Suppressor macrophage (primary cell): ENCODE data around the gene MATN4.

ENCODE experiments used
- DNase-seq, 4 experiments: peaks; one replicate each; pipeline ENCODE4 v3.0.0-alpha.2; 2020 to 2022

The MATN4 gene

DNA sequence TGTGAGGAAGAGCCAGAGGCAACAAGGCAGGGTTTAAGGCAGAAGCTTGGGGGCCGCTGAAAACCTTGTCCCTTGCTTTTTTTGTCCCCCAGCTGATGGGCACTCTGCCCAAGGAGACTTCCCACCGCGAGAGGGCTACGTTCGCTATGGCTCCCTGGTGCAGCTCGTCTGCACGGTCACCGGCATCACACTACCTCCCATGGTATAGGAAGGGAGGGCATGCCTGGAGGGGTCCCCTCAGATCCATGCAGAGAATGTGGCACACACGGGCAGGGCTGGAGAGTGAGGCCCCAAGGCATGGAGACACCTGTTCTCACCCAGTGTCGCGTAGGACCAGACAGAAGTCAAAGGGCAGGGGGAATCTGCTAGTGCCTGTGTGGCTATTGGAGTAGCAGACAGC is 5.8 kb upstream of the MATN4 start:
- DNase-seq = no peak

DNA sequence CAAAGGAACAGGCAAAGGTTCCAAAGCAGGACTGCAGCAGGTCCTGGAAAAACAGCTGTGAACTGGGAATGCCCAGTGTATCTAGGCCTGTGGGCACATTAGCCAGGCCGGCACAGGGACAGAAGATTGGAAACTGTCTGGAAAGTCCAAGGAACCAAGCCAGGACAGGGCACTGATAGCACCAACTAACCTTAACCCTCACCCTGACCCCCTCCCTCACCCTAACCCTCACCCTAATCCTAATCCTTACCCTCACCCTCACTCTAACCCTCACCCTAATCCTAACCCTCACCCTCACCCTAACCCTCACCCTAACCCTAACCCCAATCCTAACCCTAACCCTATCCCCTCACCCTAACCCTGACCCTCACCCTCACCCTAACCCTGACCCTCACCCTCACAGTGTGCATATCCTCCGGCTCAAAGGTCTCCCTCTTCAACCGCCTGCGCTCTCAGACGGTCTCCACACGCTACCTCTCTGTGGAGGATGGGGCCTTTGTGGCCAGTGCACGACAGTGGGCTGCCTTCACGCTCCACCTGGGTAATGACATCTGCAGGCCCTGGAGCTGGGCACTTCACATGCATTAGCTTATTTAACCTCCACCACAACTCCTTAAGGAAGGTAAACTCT is 5.1 kb upstream of the MATN4 start:
- DNase-seq = no peak

DNA sequence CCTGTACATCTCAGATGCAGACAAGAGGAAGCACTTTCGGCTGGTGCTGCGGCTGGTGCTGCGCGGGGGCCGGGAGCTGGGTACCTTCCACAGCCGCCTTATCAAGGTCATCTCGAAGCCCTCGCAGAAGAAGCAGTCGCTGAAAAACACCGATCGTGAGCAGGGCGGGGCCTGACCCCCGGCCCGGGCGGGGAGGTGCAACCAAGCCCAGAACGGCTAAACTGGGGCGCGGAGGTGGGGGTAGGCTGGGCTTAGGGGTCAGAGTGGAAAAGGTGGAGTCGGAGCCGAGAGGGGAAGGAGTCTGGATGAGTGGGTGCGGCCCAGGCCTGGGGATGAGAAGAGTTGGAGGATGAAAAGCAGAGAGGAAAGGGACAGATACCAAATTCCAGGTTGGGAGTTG is 4.1 kb upstream of the MATN4 start:
- DNase-seq = no peak

DNA sequence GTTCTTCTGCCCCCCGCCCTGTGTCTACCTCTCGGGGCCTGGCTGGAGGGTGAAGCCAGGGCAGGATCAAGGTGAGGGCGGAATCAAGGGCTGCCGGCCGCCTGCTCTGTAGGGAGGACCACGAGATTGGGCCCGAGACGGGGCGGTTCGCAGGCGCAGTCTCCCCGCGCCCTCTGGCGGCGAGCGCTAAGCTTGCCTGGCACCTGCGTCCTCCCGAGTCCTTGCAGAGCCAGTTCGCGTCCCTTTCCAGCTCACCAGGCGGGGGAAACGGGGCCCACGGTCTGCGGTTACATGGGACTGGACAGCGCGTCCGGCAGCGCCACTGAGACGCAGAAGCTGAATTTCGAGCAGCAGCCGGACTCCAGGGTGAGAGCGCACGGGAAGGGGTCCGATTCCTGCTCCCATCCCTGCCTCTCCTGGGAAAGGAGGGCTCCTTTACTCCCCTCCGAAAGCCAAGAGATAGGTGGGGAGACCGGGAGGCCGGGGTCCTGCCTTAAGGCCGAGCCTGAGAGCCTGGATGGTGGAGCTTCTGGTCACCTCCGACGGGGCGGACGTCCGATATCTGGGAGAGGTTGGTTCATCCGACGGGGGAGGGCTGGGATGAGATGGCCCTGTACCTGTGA is 3.6 kb upstream of the MATN4 start:
- DNase-seq = peak; percentile 63 to 86 (median 75)

DNA sequence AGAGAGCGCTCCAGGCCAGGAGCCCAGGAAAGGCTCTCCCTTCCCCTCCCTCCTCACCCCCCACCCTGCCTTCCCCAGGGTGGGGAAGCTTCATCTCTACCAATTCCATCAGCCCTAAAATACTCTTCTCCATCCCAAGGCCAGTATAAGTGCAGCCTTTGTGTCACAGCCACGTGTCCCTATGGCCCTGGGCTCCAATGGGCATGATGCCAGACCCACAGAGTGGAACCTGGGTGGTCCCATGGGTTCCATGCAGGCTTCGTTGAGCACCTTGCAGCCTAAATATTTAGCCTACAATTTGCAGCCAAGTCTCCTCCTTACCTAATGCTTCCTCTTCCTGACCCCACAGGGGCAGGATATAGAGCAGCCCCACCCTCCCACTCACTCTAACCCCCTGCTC is 976 bp upstream of the MATN4 start:
- DNase-seq = no peak

DNA sequence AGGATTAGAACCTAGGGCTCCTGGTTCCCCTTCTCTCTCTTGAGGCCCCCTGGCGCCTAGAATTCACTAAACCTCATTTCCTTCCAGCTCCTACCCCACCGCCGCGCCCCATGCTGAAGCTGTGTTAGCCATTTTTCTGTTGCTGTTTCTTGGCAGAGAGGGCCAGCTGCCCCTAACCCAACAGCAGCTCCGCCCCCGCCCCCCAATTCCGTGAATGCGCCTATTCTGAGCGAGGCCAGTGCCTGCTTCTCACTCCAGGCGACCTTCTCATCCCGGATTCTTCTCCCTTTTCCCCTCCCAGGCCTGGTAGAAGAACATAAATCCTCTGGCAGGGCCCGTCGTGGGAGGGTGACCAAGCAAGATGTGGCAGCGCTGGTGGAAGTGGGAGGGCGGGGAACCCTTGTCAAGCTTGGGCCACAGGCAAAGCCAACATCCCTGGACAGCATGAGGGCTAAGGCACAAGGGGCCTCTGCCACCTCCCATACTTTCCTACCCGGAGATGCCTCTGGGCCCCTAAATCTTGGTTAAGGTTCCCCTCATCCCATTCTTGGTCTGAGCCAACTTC is 941 bp downstream of the MATN4 start:
- DNase-seq = no peak

DNA sequence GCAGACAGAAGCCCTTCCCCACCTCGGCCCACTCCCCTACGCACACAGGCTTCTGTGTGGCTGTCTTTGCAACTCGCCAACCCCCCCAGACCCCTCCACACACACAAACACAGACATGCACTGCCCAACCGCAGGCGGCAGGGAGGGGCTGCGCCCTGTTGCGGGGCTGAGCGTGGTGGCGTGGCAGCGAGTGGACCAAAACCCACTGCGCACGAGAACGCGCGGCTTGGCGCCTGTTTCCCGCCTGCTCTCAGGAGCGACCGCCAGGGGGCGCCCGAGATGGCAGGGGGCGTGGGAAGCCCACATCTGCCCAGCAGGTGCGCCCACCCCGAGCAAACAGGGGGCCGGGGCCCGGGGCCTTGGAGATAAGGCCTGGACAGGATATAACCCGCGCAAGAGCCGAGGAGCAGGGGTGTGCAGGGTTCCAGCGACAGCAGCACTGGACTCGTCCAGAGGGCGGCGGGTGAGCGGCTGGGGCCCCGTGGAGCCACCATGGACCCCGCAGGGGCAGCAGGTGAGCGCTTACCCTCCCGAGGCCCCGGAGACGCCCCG is 1.6 kb downstream of the MATN4 start, which contains the start of gene RBPJL:
TSS of gene RBPJL (plus strand) at position 410 of the 552 bp plus-strand sequence. CDS start at position 493, 83 bp downstream.
- peak in 3 of 4 experiments; percentile 47 to 66 (median 54) for DNase-seq

DNA sequence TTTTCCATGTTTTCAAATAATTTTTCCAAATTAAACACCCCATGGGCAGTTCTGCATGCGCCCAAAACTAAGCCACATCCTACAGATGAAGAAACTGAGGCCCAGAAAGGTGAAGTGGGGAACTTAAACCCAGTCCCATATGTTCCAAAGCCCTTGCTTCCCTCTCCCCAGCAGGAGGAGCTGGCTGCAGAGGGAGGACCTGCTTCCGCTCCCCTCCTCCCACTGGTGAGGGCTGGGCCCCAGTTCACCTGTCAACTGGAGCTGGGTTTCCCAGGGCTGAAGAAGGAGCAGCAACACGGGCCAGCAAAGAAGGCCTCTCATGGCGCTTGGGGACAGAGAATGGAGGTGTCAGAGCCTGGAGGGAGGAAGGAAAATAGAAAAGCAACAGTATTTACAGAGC is 2.8 kb downstream of the MATN4 start:
- DNase-seq = no peak

DNA sequence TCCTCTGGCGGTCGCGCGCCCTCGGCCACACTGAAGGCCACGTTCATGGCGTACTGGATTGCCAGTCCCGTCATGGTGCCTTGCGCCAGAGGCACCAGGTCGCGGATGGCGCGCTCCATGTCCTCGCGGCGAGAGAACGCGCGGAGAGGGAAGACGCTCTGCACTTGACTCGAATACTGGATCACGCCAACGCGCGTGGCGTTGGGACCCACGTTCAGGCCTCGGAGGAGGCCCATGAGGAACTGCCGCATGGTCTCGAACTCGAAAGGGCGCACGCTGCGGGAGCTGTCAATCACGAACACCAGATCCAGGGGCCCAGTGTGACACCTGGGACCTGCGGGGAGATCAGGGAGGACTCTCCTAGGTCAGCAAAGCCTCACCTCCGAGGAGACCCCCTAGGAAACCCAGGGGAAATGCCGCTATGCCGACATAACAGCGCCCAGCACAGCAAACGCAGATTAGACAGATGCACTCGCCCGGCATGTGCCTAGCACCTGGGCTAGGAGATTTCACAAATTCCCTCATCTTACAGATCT is 3.6 kb downstream of the MATN4 start:
- no peak for DNase-seq

DNA sequence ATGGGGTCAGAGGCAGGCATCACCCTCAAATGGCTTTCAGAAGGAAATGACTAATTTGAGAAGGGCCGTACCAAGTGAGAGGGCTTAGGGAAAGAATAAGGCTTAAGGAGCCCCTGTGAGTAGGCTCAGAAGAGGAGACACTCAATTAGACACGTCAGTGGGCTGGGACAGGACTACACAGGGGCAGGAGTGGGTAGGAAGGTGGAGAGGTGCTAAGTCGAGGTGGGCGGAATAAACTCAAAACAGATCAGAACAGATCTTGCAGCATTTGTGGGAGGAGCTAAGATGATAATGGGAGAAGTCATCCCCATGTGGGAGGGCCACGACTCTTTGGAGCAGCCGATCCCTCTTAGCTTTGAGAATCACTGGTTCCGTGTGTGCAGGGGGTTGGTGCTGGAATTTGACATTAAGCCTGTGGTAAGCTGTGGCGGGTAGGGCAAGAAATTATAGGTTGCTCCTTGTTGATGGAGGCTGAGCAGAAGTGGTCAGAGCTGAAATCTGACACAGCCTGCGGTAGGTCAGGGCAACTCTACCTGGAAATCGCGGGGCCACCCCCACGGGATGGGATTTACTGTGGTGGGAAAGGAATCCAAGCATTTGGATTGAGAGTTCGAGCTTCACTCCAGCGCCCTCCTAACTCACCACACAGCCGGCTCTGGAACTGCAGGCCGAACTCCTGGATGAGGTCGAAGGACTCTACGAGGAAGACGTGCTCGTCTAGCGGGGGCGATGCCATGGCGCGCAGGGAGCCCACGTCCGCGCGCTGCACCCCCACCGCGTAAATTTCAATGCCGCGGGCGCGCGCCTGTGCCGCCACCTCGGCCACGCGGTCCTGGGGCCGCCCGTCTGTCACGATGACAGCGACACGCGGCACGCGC is 4.3 kb downstream of the MATN4 start:
- no peak for DNase-seq

DNA sequence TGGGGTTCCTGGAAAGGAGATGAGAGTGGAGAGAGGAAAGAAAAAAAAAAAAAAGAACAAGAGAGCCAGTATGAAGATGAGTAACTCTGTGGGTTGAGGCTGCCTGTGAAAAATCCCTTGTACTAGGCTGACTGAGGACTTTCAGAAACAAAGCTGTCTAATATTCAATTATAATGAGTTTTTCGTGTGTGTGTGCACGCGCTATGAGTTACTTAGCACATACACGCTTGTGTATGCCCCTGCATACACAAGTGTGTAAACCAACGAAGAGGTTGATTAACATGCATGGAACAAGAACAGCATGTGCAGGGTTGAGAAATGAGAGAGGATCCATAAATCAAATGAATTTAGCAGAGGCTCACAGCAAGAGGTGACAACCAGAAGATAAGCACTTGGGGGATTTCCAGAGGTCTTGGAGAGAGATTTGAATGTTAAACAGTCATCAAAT is 6.3 kb downstream of the MATN4 start:
- no peak for DNase-seq

DNA sequence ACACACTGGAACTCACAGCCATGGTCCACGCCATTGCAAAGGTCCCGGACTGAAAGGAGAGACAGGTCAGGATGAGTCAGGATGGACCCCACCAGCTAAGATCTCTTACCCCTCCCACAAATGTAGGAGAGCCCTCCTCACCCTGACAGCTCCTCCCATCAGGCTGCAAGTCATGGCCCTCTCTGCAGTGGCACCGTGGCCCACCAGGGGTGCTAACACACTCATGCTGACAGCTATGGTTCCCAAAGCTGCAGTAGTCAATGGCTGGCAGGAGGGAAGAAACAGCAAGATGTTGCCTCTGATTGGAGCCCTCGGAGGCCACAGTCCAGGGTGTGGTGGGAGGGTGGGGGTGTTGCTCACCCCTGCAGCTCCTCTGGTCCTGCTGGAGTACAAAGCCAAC is 7.1 kb downstream of the MATN4 start:
- DNase-seq = peak in 3 of 4 experiments; percentile 37 to 60 (median 41)

DNA sequence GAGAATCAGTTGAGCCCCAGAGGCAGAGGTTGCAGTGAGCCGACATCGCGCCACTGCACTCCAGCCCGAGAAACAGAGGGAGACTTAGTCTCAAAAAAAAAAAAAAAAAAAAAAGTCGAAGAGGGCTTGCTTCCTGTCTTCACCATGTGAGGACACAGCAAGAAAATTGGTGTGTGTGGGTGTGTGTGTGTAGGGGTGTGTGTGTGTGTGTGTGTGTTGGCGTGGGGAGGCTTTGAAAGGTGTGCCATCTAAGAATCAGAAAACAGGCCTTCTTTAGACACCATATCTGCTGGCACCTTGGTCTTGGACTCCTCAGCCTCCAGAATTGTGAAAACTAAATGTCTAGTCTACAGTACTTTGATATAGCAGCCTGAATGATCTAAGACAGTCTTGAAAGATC is 8.3 kb downstream of the MATN4 start:
- DNase-seq = no peak

DNA sequence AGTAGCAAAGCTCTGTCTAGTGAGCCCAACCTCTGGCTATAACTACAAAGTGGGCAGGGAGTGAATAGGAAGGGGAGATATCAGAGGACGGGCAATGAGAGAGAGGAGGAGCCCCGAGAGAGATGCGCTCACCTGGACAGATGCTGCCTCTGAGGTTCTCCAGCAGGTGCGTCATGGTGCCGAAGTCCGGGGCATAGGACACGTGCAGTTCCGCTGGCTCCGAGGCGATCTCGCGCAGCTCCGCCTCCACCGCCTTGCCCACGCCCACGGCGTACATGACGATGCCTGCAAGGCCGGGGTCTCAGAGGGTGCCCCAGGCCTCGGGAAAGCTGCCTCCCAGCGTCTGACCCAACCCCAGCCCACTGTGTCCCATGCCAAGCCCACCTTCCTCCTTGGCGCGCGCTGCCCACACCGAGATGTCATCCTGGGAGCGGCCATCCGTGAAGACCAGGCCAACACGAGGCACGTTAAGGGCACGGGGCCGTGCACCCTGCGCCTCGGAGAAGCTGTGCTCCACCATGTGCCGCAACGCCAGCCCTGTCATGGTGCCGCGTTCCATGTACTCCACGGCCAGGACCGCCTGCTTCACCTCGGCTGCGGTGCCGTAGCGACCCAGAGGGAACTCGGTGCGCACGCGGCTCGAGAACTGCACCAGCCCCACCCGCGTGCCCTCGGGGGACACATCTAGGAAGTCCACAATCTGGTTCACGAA is 10.2 kb downstream of the MATN4 start:
- DNase-seq = no peak

DNA sequence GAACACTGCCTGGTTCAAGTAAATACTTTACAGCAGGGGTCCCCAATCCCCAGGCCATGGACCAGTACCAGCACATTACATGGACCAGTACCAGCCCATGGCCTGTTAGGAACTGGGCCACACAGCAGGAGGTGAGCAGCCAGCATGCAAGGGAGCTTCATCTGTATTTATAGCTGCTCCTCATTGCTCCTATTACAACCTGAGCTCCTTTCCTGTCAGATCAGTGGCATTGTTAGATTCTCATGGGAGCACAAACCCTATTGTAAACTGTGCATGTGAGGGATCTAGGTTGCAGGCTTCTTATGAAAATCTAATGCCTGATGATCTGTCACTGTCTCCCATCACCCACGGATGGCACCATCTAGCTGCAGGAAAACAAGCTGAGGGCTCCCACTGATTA is 13.4 kb downstream of the MATN4 start:
- no peak for DNase-seq

DNA sequence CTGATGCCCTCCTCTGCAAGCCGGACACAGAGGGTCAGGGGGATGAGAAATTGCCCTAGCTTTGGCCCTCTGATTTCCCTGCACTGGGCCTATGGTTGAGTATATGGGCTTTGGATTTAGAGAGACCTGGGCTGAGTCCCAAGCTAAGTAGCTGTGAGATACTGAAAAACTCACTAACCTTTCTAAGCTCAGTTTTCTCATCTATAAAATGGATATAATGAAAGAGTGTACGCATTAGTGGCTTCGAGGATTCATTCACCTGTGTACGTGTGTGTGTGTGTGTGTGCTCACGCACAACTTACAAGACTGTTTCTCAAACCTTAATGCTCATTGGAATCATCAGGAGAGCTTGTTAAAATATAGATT is 14.1 kb downstream of the MATN4 start:
- DNase-seq = no peak

DNA sequence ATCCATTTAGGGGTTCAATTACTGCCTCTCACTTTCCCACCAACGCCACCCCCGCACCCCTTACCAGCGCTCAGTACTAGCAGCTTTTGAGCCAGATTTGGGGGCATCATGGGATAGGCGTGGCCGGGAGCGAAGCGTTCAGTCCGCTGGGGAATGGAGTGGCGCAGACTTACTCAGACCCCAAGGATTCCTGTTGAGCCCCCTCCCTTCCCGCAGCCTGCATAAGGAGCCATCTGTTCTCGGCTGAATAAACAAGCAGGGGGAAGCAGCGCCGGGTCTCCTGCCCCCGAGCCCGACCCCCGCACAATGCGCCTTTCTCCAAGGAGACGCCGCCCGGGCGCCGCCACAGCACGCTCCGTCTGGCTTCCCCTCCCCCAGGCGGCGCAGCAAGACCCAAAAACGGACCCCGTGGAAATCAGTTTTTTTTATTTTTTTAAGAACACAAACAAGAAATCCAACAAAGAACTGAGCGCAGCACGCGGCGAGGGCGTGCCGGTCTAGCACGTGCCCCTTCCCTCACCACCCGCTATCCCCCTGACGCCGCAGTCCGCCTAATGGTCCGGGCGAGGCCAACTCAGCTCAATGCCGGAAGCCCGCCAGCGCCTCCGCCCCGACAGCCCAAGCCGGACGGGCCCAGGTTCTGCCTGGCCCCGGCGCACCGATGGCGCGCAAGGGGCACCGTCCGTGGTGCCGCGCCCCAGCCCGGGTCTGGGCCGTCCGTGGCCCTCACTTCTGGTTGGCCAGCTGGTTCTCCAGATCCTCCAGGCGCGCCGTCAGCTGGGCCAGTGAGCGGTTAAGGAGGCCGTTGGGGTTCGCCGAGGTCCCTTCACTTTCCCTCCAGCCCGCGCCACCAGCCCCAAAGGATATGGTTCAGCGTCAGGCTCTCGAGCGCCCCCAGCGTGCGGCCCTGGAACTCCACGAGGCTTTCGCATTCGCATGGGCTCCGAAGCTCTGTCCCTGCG is 14.8 kb downstream of the MATN4 start:
- DNase-seq = peak; percentile 81 to 92 (median 89)

DNA sequence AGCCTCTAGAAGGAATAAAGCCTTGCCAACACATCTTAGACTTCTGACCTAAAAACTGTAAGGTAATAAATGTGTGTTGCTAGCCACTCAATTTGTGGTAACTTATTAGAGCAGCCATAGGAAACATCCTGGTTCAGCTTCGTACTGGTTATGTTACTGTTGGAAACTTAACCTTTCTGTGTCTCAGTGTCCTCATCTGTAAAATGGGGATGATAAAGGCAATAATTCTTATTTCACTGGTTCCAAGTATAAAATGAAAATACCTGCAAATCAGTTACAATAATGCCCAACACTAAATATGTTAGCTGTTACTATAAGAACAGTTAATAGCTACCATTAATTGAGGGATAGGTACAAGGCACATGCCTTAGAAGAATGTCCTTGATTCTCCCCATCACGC is 15.8 kb downstream of the MATN4 start:
- DNase-seq = no peak

DNA sequence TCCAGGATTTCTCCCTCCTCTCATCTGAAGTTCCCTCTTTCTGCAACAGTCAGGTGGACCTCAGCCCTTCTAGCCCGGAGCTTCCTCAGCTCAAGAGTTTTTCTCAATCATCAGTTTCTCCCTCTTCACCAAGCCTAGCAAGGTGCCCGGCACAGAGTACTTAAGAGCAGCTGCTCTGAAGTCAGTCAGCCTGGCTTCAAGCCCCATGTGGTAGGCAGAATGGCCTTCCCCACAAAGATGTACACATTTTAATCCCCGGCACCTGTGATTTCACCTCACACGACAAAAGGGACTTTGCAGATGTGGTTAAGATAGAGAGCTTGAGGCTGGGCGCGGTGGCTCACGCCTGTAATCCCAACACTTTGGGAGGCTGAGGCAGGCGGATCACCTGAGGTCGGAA is 16.6 kb downstream of the MATN4 start:
- no peak for DNase-seq

DNA sequence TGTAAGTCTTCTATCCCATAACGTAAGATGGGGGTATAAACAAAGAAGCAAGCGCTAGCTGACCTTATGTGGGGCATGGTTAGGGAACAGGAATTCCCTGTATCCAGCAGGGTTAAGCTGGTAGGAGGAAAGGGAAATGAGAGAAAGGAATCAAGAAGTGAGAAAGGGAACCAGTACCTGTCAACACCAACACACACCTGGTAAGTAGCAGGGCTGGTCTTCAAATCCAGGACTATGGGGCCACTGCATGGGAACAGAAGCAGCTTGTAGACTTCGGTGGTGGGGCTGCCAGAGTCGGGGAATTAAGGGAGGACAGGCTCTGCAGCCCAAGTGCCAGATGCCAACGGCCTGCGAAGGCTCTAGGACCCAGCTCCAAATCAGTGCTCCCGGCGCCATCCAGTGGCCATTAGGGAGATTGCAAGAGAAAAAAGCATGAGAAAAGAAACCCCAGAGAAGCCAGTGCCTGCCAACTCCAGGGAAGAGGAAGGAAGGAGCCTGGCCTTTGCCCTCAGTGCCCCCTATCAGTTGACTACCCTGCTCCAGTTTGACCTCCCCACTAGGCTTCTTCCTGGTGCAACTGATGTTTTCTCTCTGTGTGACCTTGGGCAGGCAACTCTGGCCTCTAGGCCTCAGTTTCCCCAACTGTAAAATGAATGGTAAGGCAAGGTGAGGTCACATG is 17.3 kb downstream of the MATN4 start:
- peak; percentile 87 to 92 (median 88) for DNase-seq
